ENCODE measurements around the gene CACNG4.

Gene CACNG4

DNA sequence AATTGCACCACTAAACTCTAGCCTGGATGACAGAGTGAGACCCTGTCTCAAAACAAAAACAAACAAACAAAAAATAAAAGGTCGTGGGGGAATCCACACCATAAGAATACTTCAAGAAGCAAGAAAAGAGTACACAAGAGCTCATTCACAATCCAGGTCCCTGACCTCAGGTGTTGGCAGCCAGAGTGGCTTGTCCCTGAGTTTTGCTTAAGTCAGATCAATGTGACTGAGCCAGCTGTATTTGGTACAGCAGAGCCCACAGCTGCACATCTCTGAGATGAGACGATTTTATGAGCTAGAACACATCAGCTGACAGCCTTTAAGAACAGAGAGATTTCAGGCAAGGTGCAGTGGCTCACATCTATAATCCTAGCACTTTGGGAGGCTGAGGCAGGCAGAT lies 102.2 kb downstream of the CACNG4 start:
- no peak for DNase-seq (ENCODE audit: low read depth)

DNA sequence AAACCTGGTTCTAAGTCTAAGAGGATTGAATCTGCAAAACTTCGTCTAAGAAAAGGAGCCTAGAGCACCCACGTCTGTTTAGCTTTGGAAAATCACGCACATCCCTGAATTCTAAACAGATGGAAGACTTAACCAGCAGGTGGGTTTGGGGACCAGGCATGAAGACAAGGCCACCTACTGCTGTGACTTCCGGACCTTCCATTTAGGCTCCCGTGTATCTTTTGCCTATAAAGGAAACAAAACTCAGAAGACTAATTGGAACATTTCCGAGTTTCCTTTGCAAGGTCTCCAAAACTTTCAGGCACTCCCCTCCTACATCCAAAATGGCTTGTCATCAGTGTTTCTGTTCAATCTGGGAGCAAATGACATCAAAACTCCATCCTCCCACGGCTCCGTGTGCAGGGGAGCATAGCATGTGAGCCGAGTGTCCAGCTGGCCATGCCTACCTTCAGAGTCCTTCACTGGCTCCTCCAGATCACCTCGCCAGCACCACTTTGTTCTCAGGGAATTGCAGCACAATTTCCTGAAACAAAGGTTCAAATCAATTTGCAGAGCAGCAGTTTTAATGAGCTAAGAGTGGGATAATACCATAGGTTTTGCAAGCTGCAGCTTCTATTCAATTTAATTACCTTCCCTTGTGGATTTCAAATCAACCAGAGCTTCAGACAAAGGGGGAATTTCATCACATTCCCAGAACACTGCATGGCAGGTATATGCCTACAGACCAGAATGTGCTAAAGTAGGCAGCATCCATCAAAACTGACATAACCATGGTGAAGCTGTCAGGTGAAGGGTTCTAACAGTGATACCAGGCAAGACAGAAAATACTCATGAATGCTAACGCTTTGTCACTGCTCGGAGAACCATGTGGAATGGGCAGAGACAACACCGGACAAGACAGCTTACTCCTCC lies 103.3 kb downstream of the CACNG4 start:
- DNase-seq (ENCODE audit: low read depth), result no peak

DNA sequence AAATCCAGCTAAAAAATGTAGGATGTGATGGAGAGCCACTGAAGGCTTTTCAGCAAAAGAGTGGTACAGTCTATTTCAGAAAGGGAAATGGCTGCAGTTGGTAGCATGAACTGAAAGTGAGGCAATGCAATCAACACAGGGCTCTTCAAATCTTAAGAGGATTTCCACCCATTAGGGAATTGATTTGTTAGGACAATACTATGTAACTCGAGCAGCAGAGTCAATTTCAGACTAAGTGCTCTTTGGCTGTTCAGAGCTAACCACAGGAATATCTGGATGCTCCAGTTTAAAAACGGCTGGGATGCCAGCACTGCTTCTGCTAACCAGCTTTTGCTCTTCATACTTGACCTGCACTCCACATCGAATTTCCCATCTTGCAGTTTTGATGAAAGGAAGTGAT lies 104.5 kb downstream of the CACNG4 start:
- no peak for DNase-seq (ENCODE audit: low read depth)

- no peak for DNase-seq (ENCODE audit: low read depth)
Observed at GRCh38 chr17:67069603-67070136, 105.2 kb downstream of the CACNG4 start.

DNA sequence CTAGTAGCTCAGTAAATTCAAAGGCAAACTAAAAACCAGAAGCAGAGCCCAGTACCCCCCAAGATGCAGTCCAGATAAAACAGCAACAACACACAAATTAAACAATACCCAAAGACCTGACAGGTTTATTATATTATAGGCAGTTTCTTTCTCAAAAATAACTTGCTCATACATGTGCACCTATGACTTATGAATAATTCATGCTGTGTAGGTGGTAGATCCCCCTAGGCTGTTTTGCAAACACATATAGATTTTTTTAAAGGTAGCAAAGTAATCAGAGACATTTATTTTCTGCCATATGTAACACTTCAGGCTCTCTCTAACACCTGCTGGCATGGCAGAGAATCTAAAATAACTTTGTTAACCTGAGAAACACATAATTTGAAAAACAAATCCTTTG lies 107.1 kb downstream of the CACNG4 start:
- DNase-seq (ENCODE audit: low read depth), result no peak

GRCh38 chr17:67072885-67073284 lies 108.4 kb downstream of the CACNG4 start:
- no peak for DNase-seq (ENCODE audit: low read depth)

GRCh38 chr17:67074781-67075180 lies 110.3 kb downstream of the CACNG4 start:
- no peak for DNase-seq (ENCODE audit: low read depth)

GRCh38 chr17:67076290-67076689 lies 111.8 kb downstream of the CACNG4 start:
- no peak for DNase-seq (ENCODE audit: low read depth)

DNA sequence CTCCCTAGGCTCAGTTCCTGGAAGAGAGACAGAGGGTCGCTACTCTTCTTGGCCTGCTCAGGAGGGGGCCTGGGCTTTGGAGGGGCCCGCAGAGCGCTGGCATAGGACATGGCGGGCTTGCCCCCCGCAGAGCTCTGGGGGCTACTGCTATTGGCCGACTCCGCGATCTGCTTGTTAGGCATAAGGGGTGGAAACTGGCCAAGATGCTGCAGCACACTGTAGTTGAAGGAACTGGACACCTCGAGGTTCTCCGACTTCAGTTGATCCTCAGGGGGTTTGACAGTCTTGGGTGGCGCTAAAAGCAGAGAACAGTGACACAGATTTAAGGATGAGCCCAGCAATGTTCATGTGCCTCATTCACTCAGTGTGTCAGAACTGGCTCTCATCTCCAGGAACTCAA lies 113.8 kb downstream of the CACNG4 start:
- no peak for DNase-seq (ENCODE audit: low read depth)

GRCh38 chr17:67079491-67079890 lies 115.0 kb downstream of the CACNG4 start:
- DNase-seq (ENCODE audit: low read depth), result no peak

- DNase-seq (ENCODE audit: low read depth), result no peak
Observed at GRCh38 chr17:67080804-67081203, 116.3 kb downstream of the CACNG4 start.

DNA sequence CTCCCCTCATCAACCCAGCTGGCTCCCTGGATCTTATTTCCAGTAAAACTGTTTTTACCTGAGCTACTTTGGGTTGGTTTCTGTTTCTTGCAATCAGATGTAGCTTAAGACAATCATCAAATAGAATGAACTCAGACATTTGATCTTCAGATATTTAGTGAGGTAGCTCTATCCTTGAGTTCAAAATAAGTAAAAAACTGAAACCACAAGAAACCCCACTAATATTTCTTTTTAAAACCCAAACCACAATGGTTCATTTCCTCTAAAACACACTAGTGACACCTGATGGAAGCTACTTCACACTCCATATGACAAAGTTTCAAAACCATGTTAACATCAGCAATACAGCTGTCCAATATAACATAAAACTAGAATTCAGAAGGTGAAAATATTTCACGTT lies 117.6 kb downstream of the CACNG4 start:
- no peak for DNase-seq (ENCODE audit: low read depth)
